GM18520 (cell line): Measurements from ENCODE around the gene CDA.

Experiments
- ATAC-seq: cut with Tn5 transposase; IDR thresholded peaks from one replicate; pipeline ENCODE4 v1.9.1; 2021; ENCODE audit not compliant: unreplicated experiment

Gene CDA

DNA sequence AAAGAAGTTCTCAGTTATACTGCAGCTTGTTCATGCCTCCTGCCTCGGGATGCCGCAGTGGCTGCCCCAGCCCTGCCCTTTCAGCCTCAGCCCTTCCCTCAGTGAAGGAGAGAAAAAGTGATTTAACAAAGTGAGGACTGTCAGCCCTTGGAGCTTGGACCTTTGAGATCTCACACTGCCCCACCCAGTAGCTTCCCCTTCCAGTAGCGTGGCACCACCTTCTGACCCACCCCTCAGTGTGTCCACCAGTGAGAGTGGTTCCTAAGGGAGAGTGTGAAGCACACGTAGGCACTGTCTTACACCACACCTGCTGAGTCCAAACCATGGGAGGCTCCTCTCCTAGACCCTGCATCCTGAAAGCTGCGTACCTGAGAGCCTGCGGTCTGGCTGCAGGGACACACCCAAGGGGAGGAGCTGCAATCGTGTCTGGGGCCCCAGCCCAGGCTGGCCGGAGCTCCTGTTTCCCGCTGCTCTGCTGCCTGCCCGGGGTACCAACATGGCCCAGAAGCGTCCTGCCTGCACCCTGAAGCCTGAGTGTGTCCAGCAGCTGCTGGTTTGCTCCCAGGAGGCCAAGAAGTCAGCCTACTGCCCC lies at the start of gene CDA:
Gene CDA (plus strand): TSS at position 464 of the 592 bp plus-strand sequence. CDS start 33 bp downstream, at position 497.
- ATAC-seq = no peak

DNA sequence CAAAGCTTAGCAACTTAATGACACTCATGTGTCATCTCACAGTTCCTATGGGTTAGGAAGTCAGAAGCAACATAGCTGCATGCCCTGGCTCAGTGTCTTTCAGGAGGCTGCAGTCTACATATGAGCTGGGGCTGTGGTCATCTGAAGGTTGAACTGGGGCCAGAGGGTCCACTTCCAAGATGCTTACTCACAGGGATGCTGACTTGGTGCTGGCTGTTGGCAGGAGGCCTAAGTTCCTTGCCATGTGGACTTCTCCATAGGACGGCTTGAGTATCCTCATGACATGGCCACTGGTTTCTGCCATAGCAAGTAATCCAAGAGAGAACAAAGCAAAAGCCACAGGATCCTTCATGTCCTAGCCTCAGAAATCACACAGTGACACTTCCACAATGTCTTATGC lies 48.6 kb upstream of the CDA start:
- no peak for ATAC-seq

DNA sequence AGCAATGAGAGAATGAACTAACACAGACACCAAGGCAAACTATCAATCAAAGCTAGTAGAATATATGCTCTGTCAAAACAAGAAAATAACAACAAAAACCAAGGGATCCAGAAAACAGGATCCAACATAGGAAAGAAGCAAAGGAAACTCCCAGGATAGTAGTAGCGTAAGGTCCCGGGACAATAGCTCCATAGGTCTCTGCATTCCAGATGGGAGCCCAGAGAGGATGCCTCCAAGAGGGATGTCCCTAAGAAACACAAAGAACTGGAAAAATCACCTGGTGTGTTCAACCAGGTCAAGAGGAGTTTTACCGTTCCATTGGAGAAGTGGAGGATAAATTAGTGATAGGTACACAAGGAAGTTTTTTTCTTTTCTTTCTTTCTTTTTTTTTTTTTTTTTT lies 42.3 kb upstream of the CDA start:
- no peak for ATAC-seq

DNA sequence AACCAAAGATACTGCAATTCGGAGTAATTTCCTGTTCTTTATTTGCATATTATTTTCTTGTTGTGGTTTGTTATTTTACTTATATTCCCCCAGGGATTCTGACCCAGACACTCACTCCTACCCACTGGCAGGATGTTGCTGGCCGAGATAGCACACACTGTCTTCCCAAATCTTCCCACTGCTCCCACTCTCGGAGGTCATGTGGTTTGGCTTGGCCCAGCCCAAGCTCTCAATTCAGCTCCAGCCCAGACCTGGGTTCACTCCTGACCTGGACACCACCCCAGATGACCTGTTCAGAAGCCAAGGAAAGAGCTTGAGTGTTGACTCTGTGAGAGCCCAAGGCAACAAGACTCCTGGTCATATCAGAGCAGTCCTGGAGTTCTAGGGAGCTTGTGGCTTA lies 37.7 kb upstream of the CDA start:
- no peak for ATAC-seq

DNA sequence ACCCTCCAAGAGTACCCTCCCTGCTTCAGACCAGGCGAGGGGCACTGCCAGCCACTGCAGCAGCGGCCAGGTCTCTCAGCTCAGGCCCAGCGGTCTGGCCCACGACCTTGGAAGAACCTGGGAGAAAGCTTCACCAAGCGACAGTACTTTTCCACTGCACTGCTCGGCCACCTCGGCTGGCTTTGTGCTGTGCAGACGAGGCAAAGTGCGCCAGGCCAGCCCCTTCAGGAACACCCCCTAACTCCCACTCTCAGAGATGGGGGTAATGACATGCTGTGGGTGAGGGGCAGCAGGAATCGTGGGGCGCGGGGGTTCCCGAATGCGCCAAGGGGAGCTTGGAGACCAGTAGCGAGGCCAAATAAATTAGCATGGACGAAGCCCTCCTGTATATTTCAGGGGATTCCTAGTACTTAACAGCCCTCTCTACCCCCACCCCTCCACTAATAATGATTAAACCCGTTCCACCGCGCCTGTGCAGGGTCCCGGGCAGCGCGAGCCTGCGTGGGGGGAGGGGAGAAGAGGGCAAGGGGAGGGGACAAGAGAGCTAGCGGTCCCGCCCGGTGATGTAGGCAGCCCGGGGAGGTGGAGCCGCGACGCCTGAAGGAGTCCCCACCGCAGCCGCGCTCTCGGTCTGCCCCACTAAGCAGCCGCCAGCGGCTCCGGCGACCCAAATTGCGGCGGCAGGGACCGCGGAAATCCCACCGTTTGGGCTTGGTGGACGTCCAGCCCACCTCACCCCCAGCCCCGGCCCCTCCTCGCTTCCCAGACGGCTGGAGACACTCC lies 36.8 kb upstream of the CDA start, which contains the start of gene FAM43B:
Gene FAM43B (plus strand): TSS at position 629 of the 783 bp plus-strand sequence. CDS start 401 bp downstream, outside the sequence.
- no peak for ATAC-seq

DNA sequence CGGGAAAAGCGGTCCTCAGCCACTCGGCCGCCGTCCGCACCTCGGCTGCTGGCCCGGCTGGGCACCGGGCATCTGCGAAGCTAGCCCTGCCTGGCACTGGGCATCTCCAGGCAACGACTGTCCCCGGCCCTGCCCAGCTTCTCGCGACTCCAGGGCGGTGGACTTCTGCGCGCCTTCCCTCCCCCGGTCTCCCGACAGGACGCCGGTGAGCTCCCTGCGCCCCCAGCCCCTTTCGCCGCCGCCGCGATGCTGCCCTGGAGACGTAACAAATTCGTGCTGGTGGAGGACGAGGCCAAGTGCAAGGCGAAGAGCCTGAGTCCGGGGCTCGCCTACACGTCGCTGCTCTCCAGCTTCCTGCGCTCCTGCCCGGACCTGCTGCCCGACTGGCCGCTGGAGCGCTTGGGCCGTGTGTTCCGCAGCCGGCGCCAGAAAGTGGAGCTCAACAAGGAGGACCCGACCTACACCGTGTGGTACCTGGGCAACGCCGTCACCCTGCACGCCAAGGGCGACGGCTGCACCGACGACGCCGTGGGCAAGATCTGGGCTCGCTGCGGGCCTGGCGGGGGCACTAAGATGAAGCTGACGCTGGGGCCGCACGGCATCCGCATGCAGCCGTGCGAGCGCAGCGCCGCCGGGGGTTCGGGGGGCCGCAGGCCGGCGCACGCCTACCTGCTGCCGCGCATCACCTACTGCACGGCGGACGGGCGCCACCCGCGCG lies 36.0 kb upstream of the CDA start:
- ATAC-seq = no peak

DNA sequence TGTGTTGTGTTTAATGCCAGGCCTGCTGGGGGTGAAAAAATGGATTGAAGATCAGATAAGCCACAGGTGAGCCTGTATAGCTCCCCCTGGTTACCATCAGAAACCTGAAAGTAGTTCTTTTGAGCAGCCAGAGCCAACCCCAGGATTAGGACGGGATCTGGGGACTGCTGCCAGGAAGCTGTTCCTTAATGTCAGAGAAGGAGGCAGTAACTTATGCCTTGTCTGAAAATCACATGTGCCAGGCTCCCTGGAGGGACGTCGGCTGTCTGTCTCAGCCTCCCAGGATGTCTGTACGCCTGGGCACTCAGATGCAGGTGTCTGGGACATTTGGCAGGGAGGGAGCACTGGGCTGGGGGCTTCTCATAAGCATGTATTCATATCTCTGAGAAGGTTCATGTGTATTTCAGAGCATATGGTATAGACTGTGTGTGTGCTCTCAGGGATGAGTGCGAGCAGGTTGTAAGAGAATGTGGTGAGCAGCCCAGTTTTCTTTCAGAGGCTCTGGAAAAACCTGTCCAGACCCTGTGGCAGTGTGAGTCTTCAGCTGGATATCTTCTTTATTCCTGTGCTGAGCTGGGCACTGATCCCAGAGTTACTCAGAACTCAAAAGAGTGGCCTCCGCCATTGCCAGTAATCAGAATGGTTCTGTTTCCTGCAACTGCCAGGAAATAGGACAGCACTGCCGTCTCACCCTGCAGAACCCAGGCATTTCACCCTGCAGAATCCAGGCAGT lies 33.7 kb upstream of the CDA start:
- no peak for ATAC-seq

DNA sequence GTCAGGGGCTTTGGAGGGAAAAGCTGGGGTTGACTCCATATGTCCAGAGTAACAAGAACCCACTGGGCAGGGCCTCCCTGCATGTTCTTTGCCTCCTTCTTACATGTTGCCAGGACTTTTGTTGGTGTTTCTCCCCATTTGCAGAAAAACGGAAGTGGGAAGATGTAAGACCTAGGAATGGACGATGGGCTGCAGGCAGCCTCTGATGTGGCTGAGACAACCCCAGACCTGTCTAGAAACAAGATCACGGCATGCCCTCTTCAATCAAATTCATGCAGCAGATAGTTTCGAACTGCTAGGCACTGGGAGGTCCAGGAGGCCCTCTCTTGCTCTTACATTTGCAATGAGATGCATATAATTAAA lies 33.2 kb upstream of the CDA start:
- no peak for ATAC-seq

DNA sequence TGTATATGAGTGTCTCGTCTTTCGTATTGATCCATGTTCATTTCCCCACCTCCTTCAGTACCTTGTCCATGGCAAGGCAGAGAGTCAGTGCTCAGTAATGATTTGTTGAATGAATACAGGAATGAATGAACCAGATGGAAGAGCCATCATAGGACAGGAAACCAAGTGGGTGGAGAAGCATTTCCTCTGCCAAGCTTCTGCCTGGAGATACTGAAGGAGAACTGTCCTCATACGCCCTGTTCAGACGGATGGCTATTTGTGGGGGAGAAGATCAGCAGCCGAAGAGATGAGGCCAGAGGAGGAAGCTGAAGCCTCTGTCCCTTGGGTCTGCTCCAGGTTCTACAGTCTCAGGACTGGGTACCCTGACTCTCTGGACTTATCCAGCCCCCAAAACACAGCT lies 30.7 kb upstream of the CDA start:
- no peak for ATAC-seq

DNA sequence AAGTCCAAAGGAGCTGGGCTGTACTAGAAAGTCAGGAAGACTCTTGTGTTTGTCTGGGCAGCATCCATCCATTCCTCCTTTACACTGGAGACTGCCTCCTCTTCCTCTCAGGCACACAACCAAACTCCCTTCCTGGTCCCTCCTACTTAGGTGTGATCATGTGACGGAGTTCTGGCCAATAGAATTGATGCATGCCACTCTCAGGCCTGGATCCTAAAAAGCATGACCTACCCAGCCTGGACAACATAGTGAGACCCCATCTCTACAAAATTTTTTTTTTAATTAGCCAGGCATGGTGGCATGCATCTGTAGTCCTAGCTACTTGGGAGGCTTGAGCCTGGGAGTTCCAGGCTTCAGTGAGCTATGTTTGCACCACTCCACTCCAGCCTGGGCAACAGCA lies 27.9 kb upstream of the CDA start:
- no peak for ATAC-seq

DNA sequence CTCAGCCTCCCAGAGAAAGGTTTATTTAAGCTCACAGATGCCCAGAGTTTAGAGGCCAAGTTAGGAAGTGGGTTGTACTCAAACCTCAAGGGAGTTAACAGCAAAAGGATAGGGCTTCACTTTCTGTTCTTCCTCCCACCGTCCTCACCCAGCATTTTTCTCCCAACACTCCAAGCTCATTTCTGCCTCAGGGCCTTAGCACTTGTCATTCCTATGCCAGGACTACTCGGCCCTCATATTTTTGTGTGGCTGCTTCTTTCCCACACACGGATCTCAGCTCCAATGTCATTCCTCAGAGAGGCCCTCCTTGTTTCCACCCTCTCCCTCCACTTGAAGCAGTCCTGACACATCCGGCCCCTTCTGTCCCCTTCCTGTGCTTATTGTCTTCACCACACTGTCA lies 23.7 kb upstream of the CDA start:
- no peak for ATAC-seq

DNA sequence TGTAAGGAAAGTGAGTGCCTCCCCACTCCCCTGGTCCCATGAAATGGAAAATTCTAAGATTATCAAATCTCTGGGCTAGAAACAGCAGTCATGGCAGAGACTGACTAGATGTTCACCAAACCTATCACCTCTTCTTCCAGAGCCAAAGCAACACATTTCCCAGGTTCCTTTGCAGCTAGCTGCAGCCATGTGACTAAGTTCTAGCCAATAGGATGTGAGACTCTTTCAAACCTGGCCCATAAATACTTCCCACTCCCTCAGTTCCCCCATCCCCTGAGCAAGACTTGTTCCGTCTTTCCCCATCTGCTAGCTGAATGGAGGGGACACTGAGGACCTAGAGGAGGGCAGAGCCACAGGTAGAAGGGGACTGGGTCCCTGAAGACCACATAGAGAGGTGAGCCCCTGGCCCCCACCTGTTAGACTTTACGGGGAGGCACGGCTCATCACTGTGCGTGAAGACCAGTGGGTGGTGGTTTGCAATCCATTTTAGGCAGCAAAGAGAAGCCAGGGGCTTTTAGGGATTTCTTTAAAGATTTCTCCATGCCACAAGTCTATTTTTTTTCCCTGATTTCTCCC lies 19.3 kb upstream of the CDA start:
- no peak for ATAC-seq

DNA sequence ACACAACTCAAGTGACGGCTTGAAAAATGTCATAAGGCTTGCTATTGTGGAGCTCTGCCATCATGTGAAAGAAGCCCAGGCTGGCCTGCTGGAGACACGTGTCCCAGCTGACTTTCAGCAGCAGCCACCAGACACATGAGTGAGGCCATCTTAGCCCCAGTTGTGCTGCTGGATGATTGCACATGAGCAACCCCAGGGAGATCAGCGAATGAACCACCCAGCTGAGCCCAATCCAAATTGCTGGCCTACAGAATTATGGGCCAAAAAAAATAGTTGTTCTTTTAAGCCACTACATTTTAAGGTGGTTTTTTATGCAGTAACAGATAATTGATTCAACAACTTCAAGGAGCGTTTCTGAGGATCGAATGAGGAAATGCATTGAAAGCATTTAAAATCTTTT lies 17.5 kb upstream of the CDA start:
- no peak for ATAC-seq

DNA sequence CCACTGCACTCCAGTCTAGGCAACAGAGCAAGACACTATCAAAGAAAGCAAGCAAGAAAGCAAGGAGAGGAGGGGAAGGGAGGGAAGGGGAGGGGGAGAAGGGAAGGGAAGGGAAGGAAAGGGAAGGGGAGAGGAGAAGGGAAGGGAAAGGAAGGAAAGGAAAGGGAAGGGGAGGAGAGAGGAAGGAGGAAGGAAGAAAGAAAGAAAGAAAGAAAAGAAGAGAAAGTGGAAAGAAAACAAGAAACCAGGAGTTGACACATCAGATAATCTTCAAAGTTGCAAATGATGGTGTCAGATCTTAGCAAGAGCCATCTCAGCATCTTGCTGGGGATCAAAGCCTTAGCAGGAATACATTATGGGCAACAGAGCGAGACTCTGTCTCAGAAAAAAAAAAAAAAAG lies 14.9 kb upstream of the CDA start:
- no peak for ATAC-seq

DNA sequence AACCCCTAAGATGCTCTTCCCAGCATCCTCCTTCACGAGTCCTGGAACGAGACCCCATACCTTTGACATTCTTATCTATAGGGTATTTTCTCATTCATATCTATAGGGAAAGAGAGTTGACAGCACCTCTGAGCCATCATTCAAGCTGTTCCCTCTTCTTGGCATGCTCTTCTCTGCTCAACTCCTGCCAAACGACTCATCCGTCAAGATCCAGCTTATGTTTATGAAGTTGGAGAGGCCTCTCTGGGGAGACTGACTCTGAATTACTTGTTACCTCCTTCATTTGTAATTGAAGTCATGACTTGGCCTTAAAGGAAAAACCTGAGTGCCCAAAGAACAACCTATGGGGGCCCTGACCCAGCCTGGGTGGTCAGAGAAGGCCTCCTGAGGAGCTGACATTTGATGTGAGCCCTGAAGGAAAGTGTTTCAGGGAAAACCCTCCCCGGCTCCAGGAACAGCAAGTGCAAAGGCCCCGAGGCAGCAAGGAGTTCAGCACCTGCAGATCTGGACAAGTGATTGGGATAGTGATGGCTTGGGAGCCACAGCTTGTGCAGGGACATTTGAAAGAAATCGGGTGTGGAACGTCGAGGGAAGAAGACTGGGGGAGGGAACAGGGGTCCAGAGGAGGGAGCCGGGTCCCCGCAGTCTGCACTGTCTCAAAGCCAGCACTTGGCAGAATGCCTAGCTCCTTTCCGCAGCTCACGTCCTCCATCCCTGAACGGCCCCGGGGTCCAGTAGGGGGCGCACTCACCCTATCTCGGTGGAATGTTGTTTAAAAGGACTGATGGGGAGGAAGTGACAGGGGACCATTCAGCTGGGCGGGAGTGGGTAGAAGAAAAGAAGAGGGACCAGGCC lies 14.0 kb upstream of the CDA start:
- no peak for ATAC-seq

DNA sequence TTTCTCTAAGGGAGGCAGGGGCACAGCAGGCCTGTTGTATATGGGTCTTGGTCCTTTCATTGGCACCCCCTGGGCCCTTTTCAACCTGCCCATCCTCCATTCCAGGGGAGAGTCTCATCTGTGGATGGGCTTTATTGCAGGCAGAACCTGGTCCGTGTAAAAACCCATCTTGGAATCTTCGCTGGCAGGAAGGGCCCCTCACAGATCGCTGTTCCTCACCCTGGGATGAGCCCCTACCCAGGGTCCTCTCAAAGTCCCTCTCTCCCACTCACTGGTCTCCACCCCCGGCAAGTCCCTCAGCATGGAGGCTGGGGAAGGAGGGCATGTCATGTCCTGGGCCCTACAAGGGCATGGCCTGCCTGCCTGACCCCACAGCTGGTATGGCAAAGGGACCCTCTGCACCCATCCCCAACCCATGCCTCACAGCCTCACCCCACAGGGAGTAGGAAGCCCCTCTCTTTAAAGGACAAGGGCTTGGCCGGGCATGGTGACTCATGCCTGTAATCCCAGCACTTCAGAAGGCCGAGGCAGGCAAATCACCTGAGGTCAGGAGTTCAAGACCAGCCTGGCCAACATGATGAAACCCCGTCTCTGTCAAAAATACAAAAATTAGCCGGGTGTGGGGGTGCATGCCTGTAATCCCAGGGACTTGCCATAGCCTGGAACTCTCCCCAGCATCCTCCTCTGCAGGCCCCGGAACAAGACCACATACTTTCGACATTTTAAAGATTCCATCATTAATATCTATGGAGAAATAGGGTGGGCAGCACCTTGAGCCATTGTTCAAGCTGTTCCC lies 13.2 kb upstream of the CDA start:
- ATAC-seq = no peak

DNA sequence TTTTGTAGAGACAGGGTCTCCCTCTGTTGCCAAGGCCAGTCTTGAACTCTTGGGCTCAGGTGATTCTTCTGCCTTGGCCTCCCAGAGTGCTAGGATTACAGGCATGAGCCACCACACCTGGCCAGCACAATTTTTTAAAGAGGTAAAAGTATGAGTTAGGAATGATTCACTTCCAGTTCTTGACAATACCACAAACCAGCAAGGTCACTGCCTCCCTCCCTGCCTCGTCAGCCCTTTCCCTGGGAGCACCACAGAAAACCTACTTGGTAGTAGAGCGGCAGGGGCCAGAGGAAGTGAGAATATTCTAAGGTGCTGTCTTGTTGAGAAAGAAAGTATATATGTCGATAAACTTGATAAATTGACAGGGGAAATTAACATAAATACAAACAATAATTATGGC lies 10.8 kb upstream of the CDA start:
- ATAC-seq = no peak

DNA sequence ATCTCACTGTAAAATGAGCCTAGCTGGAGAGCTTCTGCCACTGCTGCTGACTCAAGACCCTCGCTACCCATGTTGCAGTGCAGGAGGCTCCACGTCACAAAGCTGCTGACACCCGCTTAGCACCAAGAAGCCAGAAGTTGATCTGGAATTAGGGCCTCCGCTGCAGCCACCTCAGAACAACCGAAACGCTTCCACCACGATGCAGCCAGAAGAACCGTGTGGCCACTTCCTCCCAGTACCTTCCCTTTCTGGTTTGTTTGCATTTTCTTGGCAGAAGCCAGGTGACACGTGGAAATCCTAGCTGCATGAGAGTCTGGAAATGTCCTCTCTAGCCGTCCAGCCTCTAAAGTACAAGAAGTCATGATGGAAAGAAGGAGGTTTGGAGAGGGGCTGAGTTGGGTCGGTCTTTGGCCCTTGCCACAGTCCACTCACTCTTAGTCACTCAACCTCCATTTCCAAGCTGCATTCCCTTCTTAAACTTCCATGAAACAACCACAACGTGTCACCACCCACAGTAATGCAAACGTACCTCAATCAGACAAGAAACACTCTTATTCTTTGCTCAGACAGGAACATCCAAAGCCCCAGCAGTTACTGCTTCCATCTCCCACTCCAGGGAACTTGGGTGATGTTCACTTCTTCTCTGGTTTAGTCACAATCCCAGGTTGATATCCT lies 10.0 kb upstream of the CDA start:
- no peak for ATAC-seq

DNA sequence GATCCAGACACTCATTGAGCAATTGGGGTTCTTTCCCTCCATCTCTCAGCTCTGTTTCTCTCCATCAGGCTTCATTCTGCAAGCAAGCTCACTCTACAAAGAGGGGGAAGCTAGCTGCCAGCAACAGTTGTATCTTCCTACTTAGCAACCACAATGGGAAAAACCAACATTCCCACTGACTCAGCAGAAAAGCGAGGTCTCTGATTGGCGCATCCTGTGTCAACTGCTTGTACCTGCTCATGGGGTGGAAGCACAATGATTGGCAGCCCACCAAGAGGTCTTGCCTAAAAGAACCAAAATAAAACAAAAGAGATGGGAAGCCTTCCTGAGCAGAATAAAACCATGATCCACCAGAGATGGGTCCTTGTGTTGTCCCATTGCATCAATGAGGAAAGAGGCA lies 4.0 kb upstream of the CDA start:
- ATAC-seq = no peak
